Body of pancreas (tissue), 4 donors: ENCODE results near the gene SLC33A1.

ENCODE experiments used
- POLR2A ChIP-seq, 3 donors: fragments of 450-650 bp; IDR thresholded peaks; one replicate each; pipeline ENCODE4 v1.6.1; 2016; ENCODE audit warnings: antibody characterized with exemption in 3 of 3, mild to moderate bottlenecking in 2 of 3
- TF ChIP-seq, protein P1 (sequence below), 7 experiments: fragments of 450-650 bp in 4 of 7; fragments of 200-600 bp in 3 of 7; sonication (generic) in 3 of 7; IDR thresholded peaks; one replicate each; pipeline ENCODE4 v1.5.1; 2016 to 2019; ENCODE audit warnings: antibody characterized with exemption in 7 of 7

GRCh38 chr3:155791190-155791589 lies 63.0 kb downstream of the SLC33A1 start:
- TF ChIP-seq, protein P1, sequence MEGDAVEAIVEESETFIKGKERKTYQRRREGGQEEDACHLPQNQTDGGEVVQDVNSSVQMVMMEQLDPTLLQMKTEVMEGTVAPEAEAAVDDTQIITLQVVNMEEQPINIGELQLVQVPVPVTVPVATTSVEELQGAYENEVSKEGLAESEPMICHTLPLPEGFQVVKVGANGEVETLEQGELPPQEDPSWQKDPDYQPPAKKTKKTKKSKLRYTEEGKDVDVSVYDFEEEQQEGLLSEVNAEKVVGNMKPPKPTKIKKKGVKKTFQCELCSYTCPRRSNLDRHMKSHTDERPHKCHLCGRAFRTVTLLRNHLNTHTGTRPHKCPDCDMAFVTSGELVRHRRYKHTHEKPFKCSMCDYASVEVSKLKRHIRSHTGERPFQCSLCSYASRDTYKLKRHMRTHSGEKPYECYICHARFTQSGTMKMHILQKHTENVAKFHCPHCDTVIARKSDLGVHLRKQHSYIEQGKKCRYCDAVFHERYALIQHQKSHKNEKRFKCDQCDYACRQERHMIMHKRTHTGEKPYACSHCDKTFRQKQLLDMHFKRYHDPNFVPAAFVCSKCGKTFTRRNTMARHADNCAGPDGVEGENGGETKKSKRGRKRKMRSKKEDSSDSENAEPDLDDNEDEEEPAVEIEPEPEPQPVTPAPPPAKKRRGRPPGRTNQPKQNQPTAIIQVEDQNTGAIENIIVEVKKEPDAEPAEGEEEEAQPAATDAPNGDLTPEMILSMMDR (IDR thresholded peaks at IDR 0.05): no peak
- TF ChIP-seq POLR2A (IDR thresholded peaks at IDR 0.05): no peak
